Measurements from ENCODE around the gene TMEM33.

DNA sequence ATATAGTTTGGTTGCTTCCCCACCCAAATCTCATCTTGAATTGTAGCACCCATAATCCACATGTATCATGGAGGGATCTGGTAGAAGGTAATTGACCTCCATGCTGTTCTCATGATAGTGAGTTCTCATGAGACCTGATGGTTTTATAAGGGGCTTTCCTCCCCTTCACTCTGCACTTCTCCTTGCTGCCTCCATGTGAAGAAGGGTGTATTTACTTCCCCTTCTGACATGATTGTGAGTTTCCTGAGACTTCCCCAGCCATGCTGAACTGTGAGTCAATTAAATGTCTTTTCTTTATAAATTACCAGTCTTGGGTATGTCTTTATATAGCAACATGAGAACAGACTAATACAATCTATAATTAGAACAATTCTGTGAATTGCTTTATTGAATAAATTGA is 34.4 kb downstream of the TMEM33 start:
- TF ChIP-seq CTCF (IDR thresholded peaks at IDR 0.05; ENCODE audit: poor library complexity, severe bottlenecking) (no peak), POLR2AphosphoS5 (IDR thresholded peaks at IDR 0.05) (no peak), EP300 (conservative IDR thresholded peaks at IDR 0.05; ENCODE audit: poor library complexity, severe bottlenecking) (no peak), SMC3 (conservative IDR thresholded peaks at IDR 0.05; ENCODE audit: poor library complexity) (no peak), EZH2 (IDR thresholded peaks at IDR 0.05; ENCODE audit: borderline replicate concordance, insufficient read depth, low read length, poor library complexity, severe bottlenecking) (no peak), MXI1 (conservative IDR thresholded peaks at IDR 0.05; ENCODE audit: poor library complexity, severe bottlenecking) (no peak), TAF1 (IDR thresholded peaks at IDR 0.05; ENCODE audit: low read depth) (no peak), RAD21 (conservative IDR thresholded peaks at IDR 0.05) (no peak)
